Renal pelvis (tissue), 4 donors: ENCODE measurements around the gene ARID3A. TPM values are rescaled to one million over a fixed set of nuclear protein-coding genes. Genes with fewer than 3 reads are reported as not detected.

Experiments used
- DNase-seq: peaks from one replicate; pipeline ENCODE4 v3.0.0-alpha.2; 2013
- polyA plus RNA-seq, 3 donors: library from polyadenylated mRNA; unstranded; fragments of 120-200 nt; gene quantifications; one replicate each; pipeline ENCODE4 v1.2.1, GENCODE V29; 2013; ENCODE audit not compliant: insufficient read length in 3 of 3

ARID3A gene
- polyA plus RNA-seq, 3 donors: 25.3 to 38.8 (median 31.6) TPM

- DNase-seq: no peak
These were observed 75.0 kb downstream of the ARID3A start for GRCh38 chr19:1000591-1001537.

- DNase-seq: no peak
These were observed 75.8 kb downstream of the ARID3A start for GRCh38 chr19:1001538-1002166.

- DNase-seq: no peak
These were observed 76.8 kb downstream of the ARID3A start for GRCh38 chr19:1002600-1002999.

GRCh38 chr19:1003283-1003682, 77.4 kb downstream of the ARID3A start:
- no peak for DNase-seq

- no peak for DNase-seq
These were observed 78.5 kb downstream of the ARID3A start for GRCh38 chr19:1004204-1004802.

- DNase-seq: no peak
These were observed 79.2 kb downstream of the ARID3A start for GRCh38 chr19:1004803-1005664.

- DNase-seq: no peak
These were observed 81.0 kb downstream of the ARID3A start for GRCh38 chr19:1006711-1007398.

GRCh38 chr19:1007399-1008251, 81.8 kb downstream of the ARID3A start:
- no peak for DNase-seq

GRCh38 chr19:1008268-1009040, 82.6 kb downstream of the ARID3A start:
- no peak for DNase-seq

- no peak for DNase-seq
These were observed 83.5 kb downstream of the ARID3A start for GRCh38 chr19:1009041-1009980.

GRCh38 chr19:1009981-1010538, 84.2 kb downstream of the ARID3A start:
- DNase-seq: no peak

GRCh38 chr19:1010586-1011510, 85.0 kb downstream of the ARID3A start:
- DNase-seq: no peak

GRCh38 chr19:1011831-1012333, 86.0 kb downstream of the ARID3A start:
- DNase-seq: no peak

- DNase-seq: no peak
These were observed 86.5 kb downstream of the ARID3A start for GRCh38 chr19:1012334-1012733.

- DNase-seq: no peak
These were observed 87.4 kb downstream of the ARID3A start for GRCh38 chr19:1013218-1013617.
